NCI-H2107 treated with DMSO at 0.1 percent for 48 hours (cell line): ENCODE data around the gene ASB6.
"Not testable (repeated sequence)": the region's sequence is repeated elsewhere in the genome, so short reads cannot be mapped to it uniquely, and the experiment has no call there.

Experiments
- DNase-seq: peaks from one replicate; lab custom pipeline; 2025; ENCODE audit not compliant: unreplicated experiment; lab: John Stamatoyannopoulos, UW

The ASB6 gene

DNA sequence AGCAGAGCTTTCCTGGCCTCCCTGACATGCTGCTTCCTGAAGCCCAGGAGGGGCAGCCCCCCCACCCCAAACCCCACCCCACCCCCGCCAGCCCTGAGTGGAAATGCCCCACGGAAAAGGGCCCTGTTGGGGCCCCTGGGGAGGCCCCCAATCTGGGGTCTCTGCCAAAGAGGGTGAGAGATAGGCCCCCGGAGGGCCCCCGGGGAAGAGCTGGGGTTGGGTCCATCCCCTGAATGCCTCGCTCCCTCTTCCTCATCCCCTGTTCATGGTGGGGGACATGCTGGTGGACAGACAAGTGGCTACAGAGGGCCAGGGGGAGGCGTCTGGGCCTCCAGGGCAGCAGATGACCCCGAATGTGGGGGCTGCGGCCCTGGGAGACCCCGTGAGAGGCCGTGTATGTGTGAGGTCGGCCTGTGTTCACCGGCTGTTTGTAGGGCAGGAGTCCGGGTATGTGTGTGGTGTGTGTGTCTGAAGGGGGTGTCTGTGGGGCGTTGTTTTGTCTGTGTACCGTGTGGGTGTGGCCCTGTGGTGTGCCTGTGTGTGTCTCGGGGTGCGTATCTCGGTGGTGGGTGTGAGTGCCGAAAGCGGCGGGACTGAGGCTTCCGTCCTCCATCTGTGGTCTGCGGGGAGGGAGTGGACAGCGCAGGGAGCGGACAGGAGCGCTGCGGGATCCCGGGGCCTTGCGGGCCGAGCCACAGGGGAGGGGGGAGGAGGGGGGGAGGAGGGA lies 32.3 kb downstream of the ASB6 start:
- no peak for DNase-seq

- no peak for DNase-seq
These were observed 33.1 kb downstream of the ASB6 start for GRCh38 chr9:129608561-129609481.

DNA sequence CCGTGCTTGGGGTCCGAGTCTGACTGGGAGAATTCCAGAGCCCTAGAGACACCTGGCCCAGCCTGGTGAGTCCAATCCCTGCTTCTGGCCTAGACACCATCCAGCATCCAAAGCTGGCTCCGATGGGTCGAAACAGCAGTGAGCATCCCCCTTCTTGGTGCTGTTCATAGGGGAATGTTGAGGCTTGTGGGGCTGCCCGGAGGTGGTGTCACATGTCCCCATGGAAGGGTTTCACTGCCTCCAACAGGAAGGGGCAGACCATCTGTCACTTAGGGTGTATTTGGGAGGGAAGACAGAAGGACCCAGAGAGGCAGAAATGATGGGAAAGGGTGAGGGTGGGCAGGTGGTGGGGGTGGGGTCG lies 34.9 kb downstream of the ASB6 start:
- no peak for DNase-seq

DNA sequence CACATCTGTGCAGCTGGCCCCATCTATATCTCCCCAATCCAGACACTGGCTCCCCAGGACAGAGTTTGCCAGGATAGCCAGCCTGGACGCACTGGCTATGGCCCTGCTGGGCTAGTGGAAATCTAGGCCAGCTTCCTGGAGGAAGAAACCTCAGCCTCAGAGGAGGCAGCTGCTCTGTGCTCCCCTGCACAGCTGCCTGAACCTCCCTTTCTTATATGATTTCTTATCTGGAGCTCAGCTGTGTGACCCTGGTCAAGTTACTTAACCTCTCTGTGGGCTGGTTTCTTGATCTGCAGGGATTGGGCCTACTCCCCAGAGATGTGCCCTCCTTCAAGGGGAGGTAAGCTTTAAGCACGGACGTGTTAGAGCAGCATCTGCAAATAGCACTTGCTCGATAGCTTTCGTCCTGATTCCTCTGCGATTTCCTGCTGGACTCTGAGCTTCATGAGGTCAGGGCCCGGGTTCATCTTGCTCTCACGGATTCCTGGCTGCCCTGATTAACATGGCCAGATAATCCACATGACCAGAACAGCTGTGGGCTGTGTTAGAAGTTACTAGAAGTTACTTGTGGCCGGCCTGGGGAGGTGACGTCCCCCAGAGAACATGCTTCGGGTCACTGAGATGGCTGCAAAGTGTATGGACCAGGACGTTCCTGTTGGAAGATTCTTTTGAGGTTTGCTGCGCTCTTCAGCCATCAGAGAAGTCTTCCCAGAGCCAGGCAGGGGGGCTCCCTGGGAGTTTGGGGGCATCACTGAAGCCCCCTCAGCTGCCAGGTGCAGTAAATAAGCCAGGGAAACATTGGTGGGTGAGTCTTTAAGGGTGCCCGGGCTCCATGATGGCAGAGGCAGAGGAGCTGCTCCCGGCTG lies 35.6 kb downstream of the ASB6 start:
- DNase-seq: no peak

GRCh38 chr9:129604766-129605163 lies 37.2 kb downstream of the ASB6 start:
- no peak for DNase-seq

GRCh38 chr9:129604056-129604765 lies 37.7 kb downstream of the ASB6 start:
- DNase-seq: no peak

DNA sequence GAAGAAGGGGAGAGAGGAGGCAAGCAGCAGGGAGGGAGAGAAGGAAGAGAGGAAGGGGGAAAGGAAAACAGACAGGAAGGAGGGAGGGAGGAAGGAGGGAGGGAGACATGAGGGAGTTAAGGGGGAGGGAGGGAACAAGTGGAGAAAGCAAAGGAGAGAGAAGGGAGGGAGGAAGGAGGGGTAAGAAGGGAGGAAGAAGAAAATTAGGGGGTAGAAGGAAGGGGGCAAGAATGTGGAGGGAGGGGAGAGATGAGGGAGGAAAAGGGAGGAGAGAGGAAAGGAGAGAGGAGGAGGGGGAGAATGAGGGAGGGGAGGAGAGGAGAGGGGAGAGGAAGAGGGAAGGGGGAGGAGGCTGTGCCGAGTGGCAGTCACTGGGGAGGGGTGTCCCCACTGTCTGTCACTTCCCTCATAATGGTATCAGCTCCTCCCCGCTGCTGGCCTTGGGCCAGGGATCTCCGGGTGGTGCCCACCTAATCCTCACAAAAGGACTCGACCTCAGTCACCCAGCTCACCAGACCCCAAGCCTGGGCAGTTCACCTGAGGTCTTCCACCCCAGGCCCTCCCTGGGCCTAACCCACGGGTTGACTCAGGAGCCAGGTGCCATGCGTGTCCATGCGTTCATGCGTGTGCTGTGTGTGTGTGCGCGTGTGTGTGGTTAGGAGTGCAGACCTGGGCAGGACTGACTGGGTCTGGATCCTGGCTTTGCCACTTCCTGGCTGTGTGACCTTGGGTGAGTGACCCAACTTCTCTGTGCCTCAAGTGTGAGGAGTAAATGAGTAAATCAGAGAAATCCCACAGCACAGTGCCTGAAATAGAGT lies 39.1 kb downstream of the ASB6 start:
- no peak for DNase-seq

DNA sequence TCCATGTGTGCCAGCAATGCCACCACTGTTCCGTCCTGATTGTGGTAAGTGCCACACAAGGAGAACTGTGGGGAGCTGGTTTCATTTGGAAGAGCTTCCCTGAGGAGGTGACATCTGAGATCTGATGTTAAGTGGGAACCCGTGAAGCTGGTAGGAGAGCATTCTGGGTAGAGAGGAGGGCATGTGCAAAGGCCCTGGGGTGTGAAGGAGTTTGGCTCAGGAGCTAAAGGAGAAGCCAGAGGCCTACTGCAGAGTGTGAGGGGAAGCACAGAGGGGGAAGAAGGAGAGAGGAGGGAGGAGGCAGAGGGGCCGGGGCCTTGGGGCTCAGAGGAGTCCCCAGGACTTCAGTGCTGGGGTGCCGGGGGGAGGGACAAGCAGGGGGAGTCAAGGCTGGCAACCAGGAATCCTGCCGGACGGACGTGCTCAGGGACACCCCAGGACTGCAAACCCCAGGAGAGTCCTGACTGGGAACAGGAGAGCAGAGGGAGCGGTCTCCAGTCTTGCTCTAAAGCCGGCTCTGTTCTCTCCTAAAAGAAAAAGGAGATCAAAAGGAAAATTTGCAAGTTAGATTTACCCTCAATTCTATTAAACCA lies 40.8 kb downstream of the ASB6 start:
- no peak for DNase-seq

- no peak for DNase-seq
These were observed 43.8 kb downstream of the ASB6 start for GRCh38 chr9:129598089-129598596.

- no peak for DNase-seq
These were observed 44.4 kb downstream of the ASB6 start for GRCh38 chr9:129597355-129598088.

DNA sequence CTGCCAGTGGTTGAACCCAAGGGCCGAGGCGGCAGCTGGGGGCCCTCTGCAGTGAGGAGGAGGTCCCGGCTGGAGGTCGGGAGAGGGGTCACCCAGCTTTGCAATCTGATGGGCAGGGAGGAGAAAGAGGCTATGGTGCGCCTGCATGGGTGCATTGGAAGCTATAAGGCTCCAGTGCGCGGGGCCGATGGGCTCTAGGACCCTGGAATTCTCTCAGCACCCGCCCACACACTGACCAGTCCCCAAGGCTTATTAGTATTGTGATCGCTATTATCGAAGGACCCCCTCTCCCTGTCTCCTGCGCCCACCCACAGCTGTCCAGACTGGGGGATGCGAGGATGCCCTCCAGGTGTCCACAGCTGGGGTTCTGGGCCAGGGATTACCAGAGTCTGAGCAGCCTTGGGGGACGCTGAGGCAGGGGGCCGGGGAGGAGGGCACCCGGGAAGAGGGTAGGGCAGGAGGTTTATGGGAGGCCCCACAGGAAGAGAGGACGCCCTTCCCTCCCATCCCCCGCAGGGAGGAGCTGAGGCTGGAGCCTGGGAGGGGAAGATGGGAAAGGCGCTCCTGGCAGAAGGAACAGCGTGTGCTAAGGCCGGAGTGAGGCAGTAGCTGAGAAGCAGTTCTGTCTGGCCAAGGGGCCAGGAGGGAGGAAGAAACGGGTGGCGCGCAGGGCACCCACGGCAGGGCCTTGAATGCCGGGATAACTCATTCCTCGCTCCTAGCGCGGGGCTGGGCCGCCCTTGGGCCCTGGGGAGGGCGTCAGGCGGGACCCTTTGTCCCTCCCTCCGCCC lies 45.2 kb downstream of the ASB6 start:
- DNase-seq: no peak

DNA sequence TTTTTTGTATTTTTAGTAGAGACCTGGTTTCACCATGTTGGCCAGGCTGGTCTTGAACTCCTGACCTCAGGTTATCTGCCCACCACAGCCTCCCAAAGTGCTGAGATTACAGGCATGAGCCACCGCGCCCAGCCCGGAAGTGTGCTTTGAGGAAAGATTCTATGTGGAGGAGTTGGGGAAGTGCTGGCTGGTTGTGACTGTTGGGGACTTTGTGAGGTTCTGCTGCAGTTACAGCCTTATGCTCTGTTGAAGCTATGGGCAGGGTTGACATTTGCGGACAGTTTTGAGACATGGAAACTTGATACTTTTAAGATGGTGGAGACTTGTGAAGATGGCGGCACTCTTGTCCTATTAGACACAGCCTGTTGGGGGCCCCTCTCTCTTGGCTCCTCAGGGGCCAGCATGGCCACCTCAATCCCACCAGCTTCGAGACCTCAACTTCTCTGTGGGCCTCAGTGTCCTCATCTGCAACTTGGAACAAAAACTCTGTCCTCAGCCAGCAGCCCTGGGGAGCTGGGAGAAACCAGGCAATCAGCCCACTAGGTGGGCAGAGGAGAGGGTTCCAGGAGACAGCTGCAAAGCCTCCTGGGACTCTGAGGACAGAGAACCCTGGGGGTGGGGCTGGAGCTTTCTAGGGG lies 45.9 kb downstream of the ASB6 start:
- DNase-seq: no peak

DNA sequence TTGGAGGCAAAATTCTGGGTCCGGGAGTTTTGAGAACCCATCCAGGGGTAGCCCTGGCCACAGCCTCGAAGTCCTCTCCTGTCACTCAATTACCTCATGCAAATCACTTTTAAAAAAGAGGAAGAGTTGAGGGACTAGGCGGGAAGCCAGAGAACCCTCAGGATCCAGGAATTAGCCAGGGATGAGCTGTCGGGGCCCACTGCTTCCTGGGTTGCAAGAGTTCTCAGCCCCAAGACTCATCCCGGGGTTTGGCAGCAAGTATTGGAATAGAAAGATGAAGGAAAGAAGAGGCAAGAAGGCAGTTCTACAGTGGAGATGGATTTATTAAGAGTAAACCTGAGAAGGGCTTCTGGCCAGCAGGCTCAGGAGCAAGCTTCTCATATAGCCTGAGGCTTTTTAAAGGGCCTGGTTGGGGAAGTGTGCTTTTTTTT lies 46.6 kb downstream of the ASB6 start:
- no peak for DNase-seq

DNA sequence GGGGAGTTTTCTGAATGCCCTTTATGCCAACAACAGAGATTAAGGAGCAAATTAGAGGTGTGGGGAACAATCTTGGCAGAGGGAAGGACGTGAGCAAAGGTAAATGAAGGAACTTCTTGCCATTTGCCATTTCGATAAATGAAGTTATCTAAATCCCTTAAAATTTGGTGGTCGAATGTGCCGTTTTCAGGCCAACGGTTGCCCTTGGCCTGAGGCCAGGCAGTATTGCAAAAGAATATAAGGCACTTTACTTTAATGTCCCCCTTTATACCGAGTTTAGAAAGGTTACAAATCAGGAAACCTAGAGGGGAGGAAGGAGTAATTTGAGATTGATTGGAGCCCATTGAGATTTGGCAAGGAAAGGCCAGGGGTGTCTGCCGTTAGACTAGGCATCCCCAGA lies 47.3 kb downstream of the ASB6 start:
- DNase-seq: no peak

- not testable (repeated sequence) for DNase-seq
These were observed 49.2 kb downstream of the ASB6 start for GRCh38 chr9:129592790-129593189.

DNA sequence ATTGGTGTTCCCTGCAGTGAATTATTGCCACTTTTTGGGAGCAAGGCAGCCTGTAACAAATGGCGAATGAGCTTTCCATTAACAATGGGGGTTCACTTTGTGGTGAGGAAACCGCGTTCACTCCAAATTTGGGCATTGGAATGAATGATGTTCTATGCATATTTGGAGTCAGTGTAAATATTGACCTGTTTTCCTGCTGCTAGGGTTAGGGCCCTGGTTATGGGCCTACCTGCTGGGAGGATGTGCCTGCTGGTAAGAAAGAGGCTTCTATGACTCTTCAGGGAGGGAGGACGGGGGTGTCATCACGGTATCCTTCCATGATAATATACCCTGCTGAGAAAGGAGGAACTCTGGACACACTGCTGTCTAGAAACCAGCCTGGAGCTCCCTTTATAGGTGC lies 50.0 kb downstream of the ASB6 start:
- DNase-seq: no peak

GRCh38 chr9:129590466-129590865 lies 51.5 kb downstream of the ASB6 start:
- DNase-seq: no peak
